HTERT RPE-1 (cell line): ENCODE data around the gene PDE1C.
"Not testable (repeated sequence)": the region's sequence is repeated elsewhere in the genome, so short reads cannot be mapped to it uniquely, and the experiment has no call there.

Source experiments
- in situ Hi-C: fragments of 300-500 bp; cut with MboI; formaldehyde crosslinking; loops from 4 replicates; pipeline ENCODE4 v1.14.3; 2020; ENCODE audit warnings: low sequenced_read_pairs

PDE1C gene

DNA sequence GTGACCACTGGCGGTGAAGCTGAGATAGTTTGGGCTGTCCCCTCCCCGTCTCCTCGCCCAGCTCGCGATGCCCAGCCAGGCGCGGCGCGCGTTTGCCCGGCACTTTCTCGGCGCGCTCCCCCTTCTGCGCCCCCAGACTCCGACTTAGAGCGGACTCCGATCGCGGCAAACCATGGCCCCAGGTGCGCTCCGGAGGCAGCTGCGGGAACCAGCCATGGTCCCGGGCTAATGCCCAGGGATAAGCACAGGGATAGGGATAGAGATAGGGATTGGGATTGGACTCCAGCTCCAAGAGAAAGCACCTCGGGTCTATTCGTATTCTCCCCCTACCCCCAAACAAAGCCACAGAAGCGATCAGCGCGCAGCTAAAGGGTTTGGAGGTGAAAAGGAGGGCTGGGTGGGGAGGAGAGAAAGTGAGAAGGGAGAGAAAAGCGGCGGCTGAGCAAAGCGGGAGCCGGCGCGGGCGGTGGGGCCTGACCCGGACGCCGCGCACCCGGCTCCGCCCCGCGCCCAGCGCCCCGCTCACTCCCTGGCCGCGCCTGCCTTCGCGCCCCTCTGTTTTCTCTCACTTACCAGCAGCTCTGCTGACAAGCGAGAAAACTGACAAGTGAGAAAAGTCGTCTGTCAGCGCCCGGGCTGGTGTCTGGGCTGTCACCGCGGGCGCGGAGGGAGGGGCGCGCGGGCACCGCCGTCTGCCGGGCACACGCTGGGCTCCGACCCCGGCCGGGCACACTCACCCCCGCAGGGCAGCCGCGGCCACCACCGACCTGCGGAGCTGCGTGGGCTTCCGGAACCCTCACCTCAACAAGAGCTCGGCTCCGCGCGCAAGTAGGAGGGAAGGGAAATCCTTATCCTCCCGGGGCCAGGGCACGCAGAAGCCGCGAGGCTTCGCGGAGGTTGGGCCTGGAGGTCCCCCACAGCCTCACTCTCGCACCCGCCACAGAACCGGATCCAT lies at the start of gene PDE1C:
PDE1C (minus strand) TSS at position 2 of the 955 bp plus-strand sequence.
- in situ Hi-C loops: no loop called here

DNA sequence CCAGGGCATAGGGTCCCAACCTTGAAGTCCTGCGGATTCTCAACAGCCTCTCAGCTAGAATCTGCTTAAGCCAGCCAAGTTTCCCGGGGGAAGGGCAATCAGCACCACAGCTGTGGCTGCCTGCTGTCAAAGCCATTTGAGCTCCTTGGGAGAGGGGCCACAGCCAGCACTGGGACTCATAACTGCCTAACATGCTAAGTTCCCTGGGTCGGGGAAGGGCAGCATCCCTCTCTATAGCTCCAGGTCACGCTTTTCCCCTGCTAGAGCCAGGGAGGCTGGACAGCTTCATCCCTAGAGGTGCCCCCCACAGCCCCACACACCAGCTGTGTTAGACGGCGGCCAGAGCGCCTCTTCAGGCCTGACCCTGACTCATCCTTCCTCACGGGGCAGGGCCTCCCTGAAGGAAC lies 49.6 kb upstream of the PDE1C start:
- in situ Hi-C loops: no loop called here

DNA sequence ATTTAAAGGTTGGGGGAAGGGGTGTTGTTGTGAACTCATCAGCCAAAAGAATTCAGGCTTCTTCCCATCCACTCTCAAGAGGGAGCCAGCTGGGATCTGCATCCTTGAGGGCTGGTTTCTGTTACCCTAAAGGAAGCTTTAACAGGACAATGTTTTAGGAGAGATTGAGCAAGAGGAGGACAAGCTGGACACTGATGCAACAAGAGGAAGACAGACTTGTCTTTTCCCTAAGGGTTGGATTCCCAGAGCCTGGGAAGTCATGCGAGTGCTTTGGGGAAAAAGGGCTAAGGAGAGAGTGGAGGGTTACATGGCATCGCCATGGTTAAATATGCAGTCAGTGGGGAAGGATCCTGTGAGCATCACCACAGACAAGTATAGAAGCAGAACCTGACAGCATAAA lies 47.6 kb upstream of the PDE1C start:
- in situ Hi-C loops: no loop called here

DNA sequence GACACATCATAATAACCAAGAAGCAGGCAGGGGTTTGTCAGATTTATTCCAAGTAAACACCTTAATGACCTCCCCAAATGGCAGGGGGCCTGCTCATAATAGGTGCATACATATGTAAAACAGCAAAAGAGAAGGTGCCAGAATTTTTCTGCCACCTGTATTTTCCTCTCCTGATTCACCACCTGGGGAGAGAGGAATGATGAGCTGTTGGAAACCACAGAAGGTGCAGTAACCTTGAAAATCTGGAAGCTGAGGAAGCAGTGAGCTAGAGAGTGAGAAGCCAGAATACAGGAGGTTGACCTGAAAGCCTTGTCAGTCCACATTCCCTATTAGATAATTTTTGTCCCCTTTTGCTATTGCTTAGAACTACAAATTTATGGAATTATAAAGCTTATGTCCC lies 46.2 kb upstream of the PDE1C start:
- in situ Hi-C loops: no loop called here

DNA sequence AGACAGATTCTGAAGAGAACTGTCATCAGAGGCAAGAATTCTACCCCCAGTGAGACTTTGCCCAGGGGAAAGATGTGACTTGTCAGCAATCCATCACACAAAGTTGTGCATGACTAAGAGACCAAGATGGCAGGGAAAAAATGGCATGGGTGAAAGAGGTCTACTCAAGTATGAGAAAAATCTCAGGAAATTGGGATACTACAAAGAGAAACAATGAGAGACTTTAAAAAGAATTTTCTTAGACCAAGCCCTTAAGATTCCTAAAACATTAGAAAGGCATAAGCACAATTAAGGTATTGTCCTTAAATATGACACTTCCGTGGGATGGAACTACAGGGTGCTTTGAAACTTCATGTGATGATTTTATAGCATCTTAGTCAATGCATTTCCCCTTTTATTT lies 45.6 kb upstream of the PDE1C start:
- in situ Hi-C loops: no loop called here

DNA sequence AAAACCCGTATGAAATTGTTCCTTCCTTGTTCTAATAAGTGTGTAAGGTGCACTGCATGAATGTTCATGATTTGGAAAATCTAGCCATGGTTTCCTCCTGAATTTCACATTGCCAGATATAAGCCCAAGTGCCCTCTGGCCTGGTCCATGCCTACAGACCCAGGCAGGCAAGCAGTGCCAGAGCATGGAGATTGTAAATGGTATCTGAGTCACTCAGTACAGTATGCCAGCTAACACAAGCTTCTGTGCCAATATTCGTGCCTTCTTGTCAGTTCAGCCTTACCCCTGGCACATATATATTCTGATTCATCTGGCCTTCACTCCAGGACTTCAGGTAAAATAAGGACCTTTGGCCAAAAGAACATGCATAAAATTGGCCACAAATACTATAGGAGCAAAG lies 38.4 kb upstream of the PDE1C start:
- in situ Hi-C loops: no loop called here

DNA sequence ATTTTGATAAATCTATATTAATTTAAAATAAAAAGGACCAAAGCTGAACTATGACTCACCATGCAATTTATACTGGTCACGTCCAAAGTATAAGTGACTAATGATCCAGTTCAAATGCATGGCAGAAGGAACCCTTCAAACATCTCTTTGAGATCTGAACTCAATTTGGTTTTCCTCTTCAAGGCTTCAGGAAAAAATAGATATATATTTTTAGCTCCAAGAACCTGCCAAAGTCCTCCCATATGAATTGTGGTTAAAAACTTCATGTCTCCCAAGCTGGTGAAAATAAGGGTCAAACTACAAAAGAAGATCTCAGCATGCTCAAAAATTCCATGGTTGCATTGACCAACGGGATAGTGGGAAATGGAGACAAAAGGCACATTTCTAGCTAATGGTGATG lies 34.6 kb upstream of the PDE1C start:
- in situ Hi-C loops: no loop called here

DNA sequence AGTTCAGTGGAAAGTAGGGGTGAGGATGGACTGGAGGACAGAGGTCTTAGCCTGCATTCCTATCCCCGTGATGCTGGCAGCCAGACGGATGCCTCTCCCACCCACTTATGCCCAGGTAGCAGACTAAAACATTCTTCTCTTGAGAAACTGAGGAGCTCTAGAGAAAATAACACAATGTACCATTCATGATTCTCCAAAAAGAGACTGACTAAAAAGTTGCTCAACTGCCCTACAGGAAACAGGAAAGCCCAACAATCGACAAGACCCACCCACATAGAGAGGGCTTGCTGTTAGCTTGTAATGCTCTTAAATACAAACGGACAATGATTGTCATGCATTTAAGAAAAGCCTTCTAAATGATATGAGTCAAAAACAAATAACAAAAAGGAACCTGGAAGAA lies 33.2 kb upstream of the PDE1C start:
- in situ Hi-C loops: no loop called here

DNA sequence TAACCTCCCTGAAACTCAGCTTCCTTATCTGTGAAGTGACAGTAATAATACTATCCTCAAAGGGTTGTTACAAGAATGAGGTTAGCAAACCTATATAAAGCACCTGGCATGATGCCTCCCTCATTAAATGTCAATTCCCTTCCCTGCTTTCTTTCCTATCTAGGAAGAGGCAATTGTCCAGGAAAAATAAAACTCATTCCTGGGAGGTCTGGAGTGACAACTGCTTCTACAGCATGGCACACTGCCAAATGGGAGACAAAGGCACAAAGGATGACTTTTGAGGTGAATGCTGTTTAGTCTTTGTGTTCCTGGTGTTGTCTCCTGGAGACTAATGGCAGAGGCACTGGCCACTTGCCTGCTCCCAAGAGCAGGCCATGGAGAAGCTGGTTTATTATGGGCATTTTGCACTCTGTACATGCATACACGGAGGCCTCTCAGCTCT lies 32.2 kb upstream of the PDE1C start:
- in situ Hi-C loops: no loop called here

DNA sequence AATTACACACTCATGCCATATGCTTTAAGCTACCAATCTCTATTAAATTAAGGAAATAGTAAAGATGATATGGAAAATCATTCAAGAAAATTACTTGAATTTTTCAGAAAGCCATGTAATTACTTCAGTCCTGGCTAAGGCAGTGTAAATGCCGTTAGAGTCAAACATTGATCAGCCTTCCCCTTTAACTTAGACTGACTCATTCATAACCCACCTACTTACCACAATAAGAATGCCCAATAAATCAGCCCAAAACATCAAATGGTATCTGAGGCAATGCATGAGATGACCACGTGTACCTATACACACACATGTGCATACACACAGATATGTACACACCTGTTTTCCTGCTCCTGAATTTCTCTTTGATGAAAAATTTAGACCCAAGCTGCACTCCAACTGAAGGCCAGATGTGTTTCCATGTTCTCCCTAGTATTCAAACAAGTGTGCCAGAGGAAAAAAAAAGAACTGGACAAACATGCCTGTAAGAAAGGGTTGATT lies 30.2 kb upstream of the PDE1C start:
- in situ Hi-C loops: no loop called here

DNA sequence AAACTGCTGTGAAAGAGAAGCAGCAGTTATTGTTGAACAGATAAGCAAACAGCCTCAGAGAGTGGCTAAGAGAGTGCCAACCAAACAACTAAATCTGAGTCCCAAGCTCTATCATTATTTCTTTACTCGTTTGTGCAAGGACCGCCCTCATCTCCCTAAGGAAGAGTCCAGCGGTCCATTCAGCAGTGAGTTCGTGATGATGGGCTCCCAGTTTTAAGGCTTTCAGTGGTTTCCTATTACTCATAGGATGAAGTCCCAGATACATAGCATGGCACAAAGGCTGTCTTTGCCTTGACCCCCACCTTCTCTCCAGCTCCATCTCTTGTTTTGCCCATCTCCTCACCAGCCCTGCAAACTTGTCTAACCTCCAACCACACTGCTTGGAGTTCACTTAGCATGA lies 24.3 kb upstream of the PDE1C start:
- in situ Hi-C loops: no loop called here

DNA sequence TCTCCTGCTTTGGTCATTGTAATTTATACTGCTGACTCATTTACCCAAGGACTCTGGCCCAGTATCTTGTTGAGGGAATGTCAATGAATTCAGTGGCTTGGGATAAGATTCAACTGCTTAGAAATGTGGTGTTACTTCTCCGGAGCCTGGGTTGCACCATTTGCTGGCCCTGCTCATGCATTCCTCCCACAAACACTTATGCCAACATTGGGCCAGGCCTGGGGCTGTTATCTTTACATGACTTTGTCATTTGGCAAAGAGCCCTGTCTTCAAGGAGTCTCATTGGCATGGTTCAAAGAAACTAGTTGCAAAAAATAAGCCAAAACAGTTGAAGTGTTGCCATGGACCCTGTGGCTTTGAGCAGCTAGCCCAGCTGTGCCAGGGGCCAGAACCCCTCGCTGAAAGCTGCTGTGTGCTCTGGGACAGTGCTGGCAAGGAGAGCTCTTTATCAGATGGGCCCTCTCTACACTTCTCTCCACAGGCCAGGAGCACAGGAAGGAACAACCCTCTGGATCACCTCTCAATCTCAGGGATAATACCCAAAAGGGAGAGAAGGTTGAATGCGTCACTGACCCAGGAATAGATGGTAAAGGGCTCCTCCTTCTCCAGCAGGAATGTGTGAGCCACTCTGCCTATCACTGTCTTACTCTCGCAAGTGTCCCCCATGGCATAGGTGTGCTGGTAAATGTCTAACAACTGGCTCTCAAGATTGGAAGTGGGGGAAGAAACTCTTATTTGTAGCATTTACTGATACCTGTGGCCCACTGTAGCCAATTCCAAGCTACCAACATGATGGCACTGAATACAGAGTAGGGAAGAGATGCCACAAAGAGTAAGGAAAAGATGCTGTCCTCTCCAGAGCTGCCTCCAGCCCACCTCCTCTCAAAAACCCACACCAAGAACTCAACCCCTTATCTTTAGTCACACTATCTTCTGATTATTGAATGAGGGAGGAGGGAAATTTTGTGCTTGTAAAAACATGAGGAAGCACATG lies 23.5 kb upstream of the PDE1C start:
- in situ Hi-C loops: no loop called here

DNA sequence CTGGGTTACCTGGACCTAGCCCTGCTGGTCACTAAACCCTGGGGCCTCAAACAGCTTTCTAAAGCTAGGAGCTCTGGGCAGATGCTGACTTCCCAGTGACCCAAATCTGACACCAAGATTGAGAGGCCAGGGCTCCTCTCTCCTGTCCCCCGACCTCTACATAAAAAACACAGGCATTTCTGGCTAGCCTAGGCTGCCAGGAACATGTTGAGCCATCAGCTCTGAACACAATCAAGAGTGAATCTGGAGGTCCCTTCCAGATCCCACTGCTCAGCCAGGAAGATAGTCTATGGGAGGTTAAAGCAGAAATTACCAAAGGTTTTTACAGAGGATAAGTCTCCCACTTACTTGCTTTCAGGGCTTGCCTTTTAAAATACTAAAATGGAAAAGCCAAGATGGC lies 22.1 kb upstream of the PDE1C start:
- in situ Hi-C loops: no loop called here

DNA sequence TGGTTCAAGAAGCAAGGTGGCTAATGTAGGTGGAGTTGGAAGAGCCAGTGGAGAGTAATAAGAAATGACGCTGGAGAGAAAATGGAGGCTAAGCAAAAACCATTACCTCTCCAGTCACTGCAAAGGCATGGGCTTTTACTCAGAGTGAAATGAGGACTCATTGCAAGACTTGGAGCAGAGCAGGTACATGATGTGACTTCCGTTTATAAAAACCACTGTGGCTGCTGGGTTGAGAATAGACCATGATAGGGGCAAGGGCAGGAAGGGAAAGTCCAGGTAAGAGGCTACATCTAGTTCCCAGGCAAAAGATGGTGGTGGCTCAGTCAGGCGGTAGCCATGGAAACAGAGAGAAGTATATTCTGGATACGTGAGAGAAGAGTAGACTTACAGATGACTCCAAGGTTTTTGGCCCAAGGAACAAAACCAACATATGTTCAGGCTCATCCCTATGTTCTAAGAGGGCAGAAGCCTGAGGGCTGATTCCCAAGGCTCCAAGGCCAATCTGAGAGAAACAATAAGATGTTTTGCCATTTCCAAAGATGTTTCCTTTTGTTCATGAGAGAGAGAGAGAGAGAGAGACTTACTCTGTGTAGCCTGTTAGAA lies 21.5 kb upstream of the PDE1C start:
- in situ Hi-C loops: no loop called here

DNA sequence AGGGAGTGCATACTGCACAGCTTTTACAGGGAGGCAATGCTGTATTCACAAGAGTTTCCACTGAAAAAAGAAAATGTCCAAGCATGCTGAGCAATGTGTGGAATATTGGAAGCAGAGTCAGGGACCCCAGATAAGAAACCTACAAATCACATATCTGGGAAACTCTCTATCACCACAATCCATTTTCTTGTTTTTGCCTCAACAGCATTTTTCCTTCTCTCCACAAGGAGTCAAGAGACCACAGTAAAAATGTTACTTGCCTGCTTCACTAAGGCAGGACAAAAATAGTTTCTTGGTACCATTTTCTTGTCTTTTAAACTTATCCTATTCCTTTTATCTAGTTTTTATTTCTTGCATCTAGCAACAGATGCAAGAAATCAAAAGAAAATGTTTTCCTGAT lies 19.5 kb upstream of the PDE1C start:
- in situ Hi-C loops: no loop called here

DNA sequence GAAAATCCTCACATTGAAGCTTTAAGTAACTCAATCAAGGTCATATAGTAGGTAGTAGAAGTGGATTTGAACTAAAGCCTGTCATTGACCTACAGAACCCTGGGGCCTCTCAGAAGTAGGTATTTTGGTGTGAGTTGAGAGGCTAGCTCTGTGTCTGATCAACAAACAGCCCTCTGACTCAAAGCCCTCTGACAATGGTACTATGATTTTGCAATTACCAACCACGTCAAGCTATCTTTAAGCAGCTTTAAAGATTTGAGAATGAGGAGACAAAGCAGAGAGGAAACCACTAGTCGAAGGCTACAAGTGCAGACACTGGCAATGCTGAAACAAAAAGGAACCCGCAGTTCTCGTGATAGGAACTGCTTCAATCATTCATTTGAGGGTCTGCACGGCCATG lies 19.0 kb upstream of the PDE1C start:
- in situ Hi-C loops: no loop called here

DNA sequence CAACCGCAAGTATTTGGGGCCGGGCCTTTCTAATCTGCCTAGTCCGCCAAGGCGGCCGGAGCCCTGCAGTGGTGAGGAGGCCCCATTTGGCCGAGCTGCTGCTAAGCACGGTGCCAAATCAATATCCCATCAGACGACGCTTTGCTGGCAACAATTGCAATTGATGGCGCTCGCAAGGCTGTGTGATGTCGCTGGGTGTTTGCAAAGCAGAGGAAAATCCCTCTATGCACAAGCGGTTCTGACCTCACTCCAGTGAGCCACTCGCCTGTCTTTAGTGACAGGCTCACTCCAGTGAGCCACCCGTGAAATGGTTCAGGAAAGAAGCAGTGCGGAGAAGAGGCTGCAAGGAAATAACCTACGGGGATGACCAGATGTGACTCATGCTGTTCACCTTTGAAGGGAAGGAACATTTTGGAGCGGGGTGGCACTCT lies 18.3 kb upstream of the PDE1C start:
- in situ Hi-C loops: no loop called here

DNA sequence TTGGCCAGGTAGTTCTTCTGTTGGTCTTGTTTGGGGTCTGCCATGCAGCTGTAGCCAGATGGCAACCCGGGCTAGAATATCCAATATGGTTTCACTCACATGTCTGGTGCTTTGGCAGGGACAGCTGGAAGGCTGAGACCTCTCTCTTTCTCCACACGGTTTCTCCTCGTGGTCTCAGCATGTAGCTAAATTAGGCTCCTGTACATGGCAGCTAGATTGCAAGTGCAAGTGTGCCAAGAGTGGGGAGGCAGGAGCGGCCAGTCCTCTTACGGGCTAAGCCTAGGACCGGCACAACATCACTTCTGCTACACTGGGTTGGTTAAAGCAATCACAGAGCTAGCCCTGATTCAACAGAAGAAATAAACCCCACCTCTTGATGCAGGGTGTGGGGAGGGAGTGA lies 9.3 kb upstream of the PDE1C start:
- in situ Hi-C loops: no loop called here

DNA sequence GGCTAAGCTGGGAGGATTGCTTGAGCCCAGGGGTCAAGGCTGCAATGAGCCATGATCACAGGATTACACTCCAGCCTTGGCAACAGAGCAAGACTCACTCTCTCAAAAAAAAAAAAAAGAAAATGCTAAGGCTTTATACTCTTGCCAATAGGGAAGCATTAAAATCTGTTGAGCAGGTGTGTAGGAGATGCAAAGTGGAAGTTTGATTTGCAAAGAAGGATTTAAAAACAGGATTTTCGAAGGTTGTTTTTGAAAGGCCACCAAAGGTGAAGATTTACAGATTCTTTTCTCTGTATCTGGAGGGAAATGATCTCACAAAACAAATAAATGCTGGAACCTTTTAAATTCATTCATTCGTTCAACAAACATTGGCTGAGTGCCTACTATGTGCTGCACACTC lies 8.6 kb upstream of the PDE1C start:
- in situ Hi-C loops: no loop called here

DNA sequence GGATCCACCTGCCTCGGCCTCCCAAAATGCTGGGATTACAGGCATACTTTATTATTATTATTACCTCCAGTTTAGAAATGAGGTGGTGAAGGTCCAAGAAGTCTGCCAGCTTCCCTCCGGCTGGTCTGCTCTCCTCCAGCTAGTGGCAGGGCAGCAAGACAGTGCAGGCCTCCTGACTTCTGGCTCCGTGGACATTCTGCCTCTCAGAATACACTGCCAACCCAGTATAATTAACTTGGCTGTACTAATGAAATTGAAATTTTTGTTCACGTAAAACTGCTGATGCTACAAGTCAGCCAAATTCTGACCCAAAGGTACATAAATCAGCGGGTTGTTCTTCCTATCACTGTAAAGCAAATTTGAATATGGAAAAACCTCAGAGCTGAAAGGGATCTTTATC lies 7.6 kb upstream of the PDE1C start:
- in situ Hi-C loops: no loop called here

DNA sequence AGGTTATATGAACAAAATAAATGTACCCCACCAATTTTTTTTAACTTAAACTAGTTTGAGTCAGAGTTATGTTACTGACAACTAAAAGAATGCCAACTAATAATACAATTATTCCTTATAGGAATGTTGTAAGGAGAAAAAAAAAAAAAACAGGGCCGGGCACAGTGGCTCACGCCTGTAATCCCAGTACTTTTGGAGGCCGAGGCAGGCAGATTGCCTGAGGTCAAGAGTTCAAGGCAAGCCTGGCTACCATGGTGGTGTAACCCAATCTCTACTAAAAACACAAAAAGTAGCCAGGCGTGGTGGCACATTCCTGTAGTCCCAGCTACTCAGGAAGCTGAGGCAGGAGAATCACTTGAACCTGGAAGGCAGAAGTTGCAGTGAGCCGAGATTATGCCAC lies 6.6 kb upstream of the PDE1C start:
- in situ Hi-C loops: not testable (repeated sequence)
